COLO829 (cell line): ENCODE measurements around the gene TARS2.

Source experiments
- DNase-seq: peaks from one replicate; pipeline ENCODE4 v3.0.0; 2012; ENCODE audit warnings: low spot score

TARS2 gene

GRCh38 chr1:150537732-150538684 is 50.8 kb downstream of the TARS2 start:
- no peak for DNase-seq

- DNase-seq: no peak
These were observed 56.4 kb downstream of the TARS2 start for GRCh38 chr1:150543500-150544143.

DNA sequence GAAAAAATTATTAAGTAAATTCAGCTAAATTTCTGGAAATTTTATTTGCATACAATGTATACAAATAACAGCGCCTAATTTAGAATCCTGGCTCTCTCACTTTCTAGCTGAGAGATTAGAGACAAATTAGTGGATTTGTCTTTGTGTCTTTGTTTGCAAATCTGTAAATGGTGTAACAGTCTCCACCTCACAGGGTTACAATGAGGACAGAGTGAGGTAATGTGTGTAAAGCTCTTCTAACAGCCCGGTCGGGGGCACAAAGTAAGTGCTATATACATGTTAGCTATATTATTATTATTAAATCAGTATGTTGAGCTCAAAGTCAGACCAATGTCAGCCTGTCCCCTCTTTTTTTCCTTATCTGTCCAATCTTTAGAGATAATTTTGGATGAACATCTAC is 57.0 kb downstream of the TARS2 start:
- no peak for DNase-seq

GRCh38 chr1:150545486-150546032 is 58.3 kb downstream of the TARS2 start:
- DNase-seq: no peak

DNA sequence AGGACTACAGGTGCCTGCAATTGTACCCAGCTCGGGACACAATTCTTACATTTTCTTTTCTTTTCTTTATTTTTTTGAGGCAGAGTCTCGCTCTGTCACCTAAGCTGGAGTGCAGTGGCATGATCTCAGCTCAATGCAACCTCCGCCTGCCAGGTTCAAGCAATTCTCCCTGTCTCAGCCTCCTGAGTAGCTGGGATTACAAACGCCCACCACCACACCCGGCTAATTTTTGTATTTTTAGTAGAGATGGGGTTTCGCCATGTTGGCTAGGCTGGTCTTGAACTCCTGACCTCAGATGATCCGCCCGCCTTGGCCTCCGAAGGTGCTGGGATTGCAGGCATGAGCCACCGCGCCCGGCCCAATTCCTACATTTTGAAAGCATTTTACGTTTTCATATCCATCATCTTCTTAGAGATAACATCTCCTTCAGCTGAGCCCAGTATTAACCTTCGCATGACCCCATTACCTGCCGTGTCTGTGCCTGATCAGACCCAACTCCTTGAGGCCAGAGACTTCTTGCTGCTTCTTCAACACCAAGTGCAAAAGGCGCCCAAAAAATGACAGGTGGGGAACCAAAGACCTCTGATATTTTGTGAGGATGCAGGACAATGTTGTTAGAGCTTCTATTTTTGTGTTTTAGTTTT is 59.2 kb downstream of the TARS2 start:
- no peak for DNase-seq

DNA sequence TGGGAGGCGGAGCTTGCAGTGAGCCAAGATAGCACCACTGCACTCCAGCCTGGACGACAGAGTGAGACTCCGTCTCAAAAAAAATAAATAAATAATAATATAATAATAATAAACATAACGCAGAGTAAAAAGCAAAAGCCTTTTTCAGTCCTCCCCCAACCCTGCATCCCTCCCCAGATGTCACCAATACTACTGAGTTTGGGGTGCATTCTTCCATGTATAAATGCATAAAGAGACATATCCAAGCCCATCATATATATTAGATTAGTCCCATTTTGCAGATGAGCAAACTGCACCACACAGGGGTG is 61.1 kb downstream of the TARS2 start:
- DNase-seq: no peak

DNA sequence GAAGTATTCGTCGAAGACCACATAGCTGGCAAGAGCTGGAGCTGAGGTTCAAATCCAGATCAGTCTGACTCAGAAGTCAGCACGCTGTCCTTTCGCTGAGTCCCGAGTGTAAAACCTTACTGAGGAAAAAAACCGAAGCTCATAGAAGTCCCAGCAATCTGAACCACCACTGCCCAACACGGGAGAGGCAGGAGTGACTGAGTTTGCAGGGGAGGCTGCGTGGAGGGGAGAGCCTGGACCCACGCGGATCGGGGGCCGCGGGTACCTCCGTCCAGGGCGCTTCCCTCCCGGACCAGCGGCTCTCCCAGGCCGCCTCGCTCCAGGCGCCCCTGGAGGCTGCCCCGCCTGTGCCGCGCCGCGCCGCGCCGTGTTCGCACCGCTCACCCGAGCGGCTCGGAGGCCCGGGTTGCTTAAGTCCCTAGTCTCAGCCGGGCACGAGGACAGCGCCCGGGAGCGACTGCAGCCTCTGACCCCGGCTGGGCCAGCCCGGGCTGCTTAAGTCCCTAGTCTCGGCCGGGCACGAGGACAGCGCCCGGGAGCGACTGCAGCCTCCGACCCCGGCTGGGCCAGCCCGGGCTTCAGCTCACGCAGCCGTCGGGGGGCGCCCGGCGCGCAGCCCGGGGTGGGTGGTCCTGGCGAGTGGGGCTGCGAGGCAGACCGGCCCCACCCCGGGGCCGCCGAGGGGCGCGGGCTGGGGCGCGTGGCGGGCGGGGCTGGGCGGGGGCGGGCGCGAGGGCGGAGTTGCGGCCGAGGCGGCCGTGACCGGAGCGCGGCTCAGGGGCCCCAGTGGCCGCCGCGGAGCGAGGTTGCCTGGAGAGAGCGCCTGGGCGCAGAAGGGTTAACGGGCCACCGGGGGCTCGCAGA is 61.6 kb downstream of the TARS2 start, which contains the start of gene ADAMTSL4:
ADAMTSL4 (plus strand) TSS at position 777 of the 864 bp plus-strand sequence. CDS start 2,881 bp downstream, outside the sequence.
- DNase-seq: no peak

- no peak for DNase-seq
These were observed 62.4 kb downstream of the TARS2 start for GRCh38 chr1:150549496-150550221.

GRCh38 chr1:150550222-150551050 is 63.2 kb downstream of the TARS2 start:
- no peak for DNase-seq

DNA sequence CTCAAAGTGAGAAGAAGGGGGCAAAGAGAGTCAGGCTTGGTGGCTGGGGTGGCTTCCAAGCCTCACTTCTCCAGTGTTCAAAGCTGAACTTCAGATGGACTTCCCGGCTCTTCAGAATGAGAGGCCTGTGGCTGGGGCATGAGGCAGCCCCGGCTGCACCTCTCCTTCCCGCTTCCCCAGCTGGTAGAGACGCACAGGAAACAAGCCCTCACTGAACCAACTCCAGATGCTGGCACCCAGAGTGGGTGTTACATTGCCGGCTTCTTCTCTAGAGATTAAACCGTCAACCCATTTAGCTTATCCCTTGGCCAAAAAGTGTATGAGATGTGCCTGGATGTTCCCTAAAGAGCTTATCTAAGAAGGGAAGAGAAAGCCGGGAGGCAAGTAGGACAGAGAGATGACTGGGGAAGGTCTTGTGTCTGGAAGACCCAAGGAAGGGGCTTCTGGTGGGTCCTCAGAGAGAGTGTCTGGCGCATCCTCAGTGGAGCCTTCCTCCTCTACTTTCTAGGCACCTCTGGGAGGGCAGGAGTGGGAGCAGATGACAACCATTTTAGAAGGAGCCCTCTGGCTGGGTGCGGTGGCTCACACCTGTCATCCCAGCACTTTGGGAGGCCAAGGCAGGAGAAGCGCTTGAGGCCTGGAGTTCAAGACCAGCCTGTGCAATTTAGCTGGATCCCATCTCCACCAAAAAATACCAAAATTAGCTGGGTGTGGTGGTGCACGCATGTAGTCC is 64.0 kb downstream of the TARS2 start:
- DNase-seq: no peak

- DNase-seq: no peak
These were observed 64.5 kb downstream of the TARS2 start for GRCh38 chr1:150551784-150552127.

DNA sequence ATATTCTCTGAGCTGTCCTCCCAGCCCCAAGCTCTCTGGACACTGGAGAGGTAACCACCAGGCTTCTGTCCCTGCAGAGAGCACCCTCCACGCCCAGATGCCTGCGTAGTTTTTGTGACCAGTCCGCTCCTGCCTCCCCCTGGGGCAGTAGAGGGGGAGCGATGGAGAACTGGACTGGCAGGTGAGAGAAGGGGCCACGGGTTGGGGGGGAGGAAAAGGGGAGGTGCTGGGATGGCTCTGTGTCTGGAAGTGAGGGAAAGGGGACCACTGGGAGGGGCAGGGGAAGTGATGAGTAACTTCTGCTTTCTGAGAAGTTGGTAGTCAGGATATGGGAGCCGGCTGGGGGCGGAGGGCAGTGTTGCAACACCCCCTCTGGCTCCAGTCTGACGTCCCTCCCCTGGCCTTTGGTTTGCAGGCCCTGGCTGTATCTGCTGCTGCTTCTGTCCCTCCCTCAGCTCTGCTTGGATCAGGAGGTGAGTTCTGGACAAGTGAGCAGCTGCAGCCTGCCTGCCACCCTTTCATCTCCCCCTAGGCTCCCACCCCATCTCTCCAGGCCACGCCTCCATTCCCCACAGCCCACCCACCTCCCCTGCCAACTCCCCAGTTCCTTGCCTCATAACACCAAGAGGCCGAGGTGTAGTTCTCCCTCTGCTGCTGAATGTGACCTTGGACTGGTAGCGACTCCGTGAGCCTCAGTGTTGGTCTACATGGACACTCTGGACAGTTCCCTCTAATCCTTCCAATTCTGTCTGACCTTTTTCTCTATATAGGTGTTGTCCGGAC is 65.1 kb downstream of the TARS2 start:
- no peak for DNase-seq

- no peak for DNase-seq
These were observed 65.7 kb downstream of the TARS2 start for GRCh38 chr1:150552911-150553289.

DNA sequence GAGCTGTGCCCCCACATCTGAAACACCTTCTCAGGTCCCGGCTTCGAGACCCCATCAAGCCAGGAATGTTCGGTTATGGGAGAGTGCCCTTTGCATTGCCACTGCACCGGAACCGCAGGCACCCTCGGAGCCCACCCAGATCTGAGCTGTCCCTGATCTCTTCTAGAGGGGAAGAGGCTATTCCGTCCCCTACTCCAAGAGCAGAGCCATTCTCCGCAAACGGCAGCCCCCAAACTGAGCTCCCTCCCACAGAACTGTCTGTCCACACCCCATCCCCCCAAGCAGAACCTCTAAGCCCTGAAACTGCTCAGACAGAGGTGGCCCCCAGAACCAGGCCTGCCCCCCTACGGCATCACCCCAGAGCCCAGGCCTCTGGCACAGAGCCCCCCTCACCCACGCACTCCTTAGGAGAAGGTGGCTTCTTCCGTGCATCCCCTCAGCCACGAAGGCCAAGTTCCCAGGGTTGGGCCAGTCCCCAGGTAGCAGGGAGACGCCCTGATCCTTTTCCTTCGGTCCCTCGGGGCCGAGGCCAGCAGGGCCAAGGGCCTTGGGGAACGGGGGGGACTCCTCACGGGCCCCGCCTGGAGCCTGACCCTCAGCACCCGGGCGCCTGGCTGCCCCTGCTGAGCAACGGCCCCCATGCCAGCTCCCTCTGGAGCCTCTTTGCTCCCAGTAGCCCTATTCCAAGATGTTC is 66.3 kb downstream of the TARS2 start:
- no peak for DNase-seq

- no peak for DNase-seq
These were observed 66.8 kb downstream of the TARS2 start for GRCh38 chr1:150554086-150554452.

DNA sequence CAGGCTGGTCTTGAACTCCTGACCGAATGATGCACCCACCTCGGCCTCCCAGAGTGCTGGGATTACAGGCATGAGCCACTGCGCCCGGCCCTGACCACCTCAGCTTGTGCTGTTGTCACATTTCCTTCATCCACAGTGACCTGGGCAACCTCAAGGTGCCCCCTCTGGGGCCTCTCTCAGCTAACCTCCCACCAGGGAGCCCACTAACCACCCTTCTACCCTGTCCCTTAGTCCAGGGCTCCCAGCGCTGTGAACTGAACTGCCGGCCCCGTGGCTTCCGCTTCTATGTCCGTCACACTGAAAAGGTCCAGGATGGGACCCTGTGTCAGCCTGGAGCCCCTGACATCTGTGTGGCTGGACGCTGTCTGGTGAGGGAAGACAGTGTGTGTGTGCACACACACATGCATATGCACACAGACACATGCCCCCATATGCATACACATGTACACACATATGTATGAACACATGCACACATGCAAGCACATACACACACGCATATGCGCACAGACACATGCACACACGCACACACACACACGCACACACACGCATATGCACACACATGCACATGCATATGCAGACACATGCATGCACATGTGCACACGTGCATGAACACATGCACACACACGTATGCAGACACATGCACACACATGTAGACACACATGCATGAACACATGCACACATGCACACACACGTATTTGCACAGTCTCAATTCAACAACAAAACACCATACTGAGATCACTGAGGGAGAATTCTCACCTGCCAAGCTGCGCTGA is 68.2 kb downstream of the TARS2 start:
- no peak for DNase-seq
